Spleen (tissue), 11 donors: ENCODE data around the gene OR10G8. TPM values are rescaled to one million over a fixed set of nuclear protein-coding genes. Genes with fewer than 3 reads are reported as not detected.

Experiments used
- DNase-seq: peaks from one replicate; pipeline ENCODE4 v3.0.0-alpha.2; 2020
- H3K27ac ChIP-seq, 8 donors: fragments of 200-600 bp; sonication (generic) in 7 of 8; 1 replicate in 4 of 8; 2 replicates in 4 of 8; pipeline versions ENCODE4 v1.5.0 to v1.8.0; 2016 to 2021; ENCODE audit warnings: inconsistent platforms in 4 of 8, mild to moderate bottlenecking in 4 of 8, moderate library complexity in 1 of 8
- H3K27me3 ChIP-seq, 7 donors: fragments of 200-600 bp; sonication (generic) in 6 of 7; replicated peaks in 1 of 7; 1 replicate in 4 of 7; 2 replicates in 3 of 7; pipeline versions ENCODE4 v1.5.0 to v1.8.0; 2016 to 2021; ENCODE audit warnings: inconsistent platforms in 3 of 7, mild to moderate bottlenecking in 1 of 7
- H3K36me3 ChIP-seq, 6 donors: fragments of 200-600 bp; sonication (generic) in 5 of 6; 1 replicate in 4 of 6; 2 replicates in 2 of 6; pipeline versions ENCODE4 v1.5.0 to v1.8.0; 2016 to 2021; ENCODE audit warnings: inconsistent platforms in 2 of 6
- H3K4me1 ChIP-seq, 6 donors: fragments of 200-600 bp; sonication (generic) in 5 of 6; 1 replicate in 3 of 6; 2 replicates in 3 of 6; pipeline versions ENCODE4 v1.5.0 to v1.8.0; 2016 to 2021; ENCODE audit warnings: inconsistent platforms in 3 of 6
- H3K4me3 ChIP-seq, 8 donors: fragments of 200-600 bp; sonication (generic) in 7 of 8; 1 replicate in 4 of 8; 2 replicates in 4 of 8; pipeline versions ENCODE4 v1.5.0 to v1.8.0; 2016 to 2021; ENCODE audit warnings: inconsistent platforms in 4 of 8, mild to moderate bottlenecking in 4 of 8, moderate library complexity in 2 of 8
- H3K9me3 ChIP-seq, 8 donors: fragments of 200-600 bp; sonication (generic) in 7 of 8; 1 replicate in 4 of 8; 2 replicates in 4 of 8; pipeline versions ENCODE4 v1.5.0 to v1.8.0; 2016 to 2021; ENCODE audit warnings: inconsistent platforms in 4 of 8
- POLR2A ChIP-seq, 3 donors: fragments of 450-650 bp; IDR thresholded peaks; one replicate each; pipeline ENCODE4 v1.5.1; 2017; ENCODE audit warnings: antibody characterized with exemption in 3 of 3, mild to moderate bottlenecking in 1 of 3
- POLR2AphosphoS5 ChIP-seq, 3 donors: sonication (generic); formaldehyde crosslinking; IDR thresholded peaks; one replicate each; pipeline ENCODE4 v1.5.1; 2017; ENCODE audit warnings: antibody characterized with exemption in 3 of 3
- WGBS, 5 donors: extraction: QIAGEN DNeasy Blood & Tissue Kit in 3 of 5; methylation state at CpG; one replicate each; pipeline versions ENCODE4 v1.1.5 to v1.1.7; 2013 to 2018; 5-methylcytosine and 5-hydroxymethylcytosine counted together
- intact Hi-C: fragments of 100-400 bp; cut with DNase I; formaldehyde crosslinking; loops from one replicate; pipeline ENCODE4 v1.15.0; 2023; ENCODE audit warnings: low total_unique reads
- polyA plus RNA-seq, 3 donors: library from polyadenylated mRNA; stranded (reverse); fragments of 200-250 nt; gene quantifications; one replicate each; pipeline ENCODE4 v1.2.1, GENCODE V29; 2013
- total RNA-seq, 7 donors: library from RNA; depleted of rRNA in 3 of 7; stranded (reverse); fragments of >200 nt in 3 of 7; fragmentation: NEBNext Ultra II Directional in 4 of 7; extraction: Animal tissue kit (Norgen Biotek cat#: 25700) in 4 of 7; gene quantifications; one replicate each; pipeline versions ENCODE4 v1.1.0 to v1.2.1, GENCODE V29; 2016 to 2021
- TF ChIP-seq, protein P1 (sequence below), 11 experiments: fragments of 200-600 bp in 7 of 11; fragments of 450-650 bp in 4 of 11; sonication (generic) in 4 of 11; IDR thresholded peaks in 8 of 11; conservative IDR thresholded peaks in 3 of 11; 1 replicate in 7 of 11; 2 replicates in 4 of 11; pipeline versions ENCODE4 v1.4.0 to v1.8.0; 2016 to 2021; ENCODE audit warnings: antibody characterized with exemption in 11 of 11, inconsistent platforms in 4 of 11, mild to moderate bottlenecking in 1 of 11
- donor health status: healthy with polysubstance abuse.
- donor health status: DM: no; HTN: no; CAD: no; lungs with moderate emphysema.
- donor health status: DM: no; HTN: no; CAD: no.
- donor health status: Bipolar disorder and iron deficiency.
- donor health status: healthy.
- donor health status: DM: no; HTN: no; CAD: no.
- donor health status: DM: yes; HTN: yes; CAD: no.

OR10G8 gene
- total and polyA plus RNA-seq, 10 donors = not detected

- 42 to 53% (median 48%) methylated on average over 28 of the region's 28 CpGs for WGBS, 5 donors
- H3K4me3 ChIP-seq = peak overlapping the region in 3 of 8 donors; percentile 9 to 54 (median 22)
- DNase-seq = peak; percentile 87
Observed at GRCh38 chr11:124069429-124070401, 43.1 kb downstream of the OR10G8 start.

DNA sequence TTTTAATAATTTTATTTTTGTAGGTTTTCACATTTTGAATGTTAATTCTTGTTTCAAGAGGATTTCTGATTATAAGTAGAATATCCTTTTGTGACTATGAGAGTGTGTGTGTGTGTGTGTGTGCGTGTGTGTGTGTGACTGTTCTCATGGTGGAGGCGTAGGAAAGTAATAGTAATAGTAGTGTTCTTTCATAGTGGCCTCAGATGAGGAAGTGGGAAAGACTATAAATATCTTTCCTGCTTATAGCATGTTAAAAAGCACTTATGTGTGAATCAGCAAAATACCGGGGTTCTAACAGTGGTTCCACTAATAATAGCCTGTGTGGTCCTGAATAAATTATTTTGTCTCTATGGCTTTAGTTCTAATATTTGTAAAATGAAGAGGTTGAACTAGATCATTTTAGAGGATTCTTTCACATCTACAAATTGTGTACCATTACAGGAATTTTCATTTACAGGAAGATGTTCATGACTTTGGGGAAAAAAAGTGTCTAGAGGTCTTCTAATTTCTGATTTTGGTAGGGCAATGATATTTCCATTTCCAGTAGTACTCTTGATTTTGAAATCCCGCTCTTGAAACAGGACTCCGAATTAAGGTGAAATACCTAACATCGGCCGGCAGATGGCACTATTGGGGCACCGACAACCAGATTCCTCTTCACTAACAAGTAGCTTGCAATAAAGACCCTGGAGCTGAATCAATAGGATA lies 44.5 kb downstream of the OR10G8 start:
- Histone ChIP-seq H3K4me3 (no peak overlapping the region), H3K27ac (peak overlapping the region in 3 of 8 donors; percentile 42 to 49 (median 49)), H3K27me3 (peaks cover 0 to 37% (median 4%) of the 10 kb centered on the region in 7 donors), H3K36me3 (no peaks in the 10 kb centered on the region), H3K9me3 (no peaks in the 10 kb centered on the region), H3K4me1 (peaks cover 0 to 38% (median 26%) of the 10 kb centered on the region in 6 donors)
- DNase-seq = peak; percentile 82
- WGBS, 5 donors = 1 to 4% (median 2%) methylated on average over 8 of the region's 8 CpGs
- intact Hi-C loops = no loop called here
- no peak for TF ChIP-seq POLR2A (IDR thresholded peaks at IDR 0.05)
- TF ChIP-seq, protein P1, sequence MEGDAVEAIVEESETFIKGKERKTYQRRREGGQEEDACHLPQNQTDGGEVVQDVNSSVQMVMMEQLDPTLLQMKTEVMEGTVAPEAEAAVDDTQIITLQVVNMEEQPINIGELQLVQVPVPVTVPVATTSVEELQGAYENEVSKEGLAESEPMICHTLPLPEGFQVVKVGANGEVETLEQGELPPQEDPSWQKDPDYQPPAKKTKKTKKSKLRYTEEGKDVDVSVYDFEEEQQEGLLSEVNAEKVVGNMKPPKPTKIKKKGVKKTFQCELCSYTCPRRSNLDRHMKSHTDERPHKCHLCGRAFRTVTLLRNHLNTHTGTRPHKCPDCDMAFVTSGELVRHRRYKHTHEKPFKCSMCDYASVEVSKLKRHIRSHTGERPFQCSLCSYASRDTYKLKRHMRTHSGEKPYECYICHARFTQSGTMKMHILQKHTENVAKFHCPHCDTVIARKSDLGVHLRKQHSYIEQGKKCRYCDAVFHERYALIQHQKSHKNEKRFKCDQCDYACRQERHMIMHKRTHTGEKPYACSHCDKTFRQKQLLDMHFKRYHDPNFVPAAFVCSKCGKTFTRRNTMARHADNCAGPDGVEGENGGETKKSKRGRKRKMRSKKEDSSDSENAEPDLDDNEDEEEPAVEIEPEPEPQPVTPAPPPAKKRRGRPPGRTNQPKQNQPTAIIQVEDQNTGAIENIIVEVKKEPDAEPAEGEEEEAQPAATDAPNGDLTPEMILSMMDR (IDR thresholded peaks at IDR 0.05 in 8 of 11, conservative IDR thresholded peaks at IDR 0.05 in 3 of 11) = peak; percentile 50 to 84 (median 70)
- TF ChIP-seq POLR2AphosphoS5 (IDR thresholded peaks at IDR 0.05) = no peak

More at GRCh38 chr11:124069429-124070401, 43.1 kb downstream of the OR10G8 start:
- Histone ChIP-seq H3K36me3 (no peaks in the 10 kb centered on the region), H3K9me3 (no peaks in the 10 kb centered on the region), H3K27me3 (peaks cover 0 to 34% (median 0%) of the 10 kb centered on the region in 7 donors), H3K27ac (no peak overlapping the region), H3K4me1 (peaks cover 0 to 30% (median 20%) of the 10 kb centered on the region in 6 donors)
- TF ChIP-seq, protein P1 (IDR thresholded peaks at IDR 0.05 in 8 of 11, conservative IDR thresholded peaks at IDR 0.05 in 3 of 11) = peak in 10 of 11 experiments; percentile 21 to 69 (median 54)
- TF ChIP-seq POLR2A (IDR thresholded peaks at IDR 0.05) (no peak), POLR2AphosphoS5 (IDR thresholded peaks at IDR 0.05) (peak in 1 of 3 donors; percentile 8)
- intact Hi-C loops = no loop called here

GRCh38 chr11:124071623-124071948 lies 45.0 kb downstream of the OR10G8 start:
- TF ChIP-seq, protein P1 (IDR thresholded peaks at IDR 0.05 in 8 of 11, conservative IDR thresholded peaks at IDR 0.05 in 3 of 11) = peak in 1 of 11 experiments; percentile 13
- no peak for TF ChIP-seq POLR2A (IDR thresholded peaks at IDR 0.05)
- H3K27me3 ChIP-seq = peaks cover 0 to 42% (median 8%) of the 10 kb centered on the region in 7 donors
- H3K4me1 ChIP-seq = peaks cover 0 to 43% (median 31%) of the 10 kb centered on the region in 6 donors
- no peak overlapping the region for H3K4me3 ChIP-seq
- intact Hi-C loops = no loop called here
- H3K9me3 ChIP-seq = no peaks in the 10 kb centered on the region
- H3K36me3 ChIP-seq = no peaks in the 10 kb centered on the region
- 73 to 89% (median 84%) methylated on average over 4 of the region's 4 CpGs for WGBS, 5 donors
- DNase-seq = no peak
- no peak overlapping the region for H3K27ac ChIP-seq
